ENCODE data around the gene MAP6. TPM values are rescaled to one million over a fixed set of nuclear protein-coding genes. Genes with fewer than 3 reads are reported as not detected.

Gene MAP6
- total RNA-seq, 1 experiment from 2014 or later, result 22.8 TPM

DNA sequence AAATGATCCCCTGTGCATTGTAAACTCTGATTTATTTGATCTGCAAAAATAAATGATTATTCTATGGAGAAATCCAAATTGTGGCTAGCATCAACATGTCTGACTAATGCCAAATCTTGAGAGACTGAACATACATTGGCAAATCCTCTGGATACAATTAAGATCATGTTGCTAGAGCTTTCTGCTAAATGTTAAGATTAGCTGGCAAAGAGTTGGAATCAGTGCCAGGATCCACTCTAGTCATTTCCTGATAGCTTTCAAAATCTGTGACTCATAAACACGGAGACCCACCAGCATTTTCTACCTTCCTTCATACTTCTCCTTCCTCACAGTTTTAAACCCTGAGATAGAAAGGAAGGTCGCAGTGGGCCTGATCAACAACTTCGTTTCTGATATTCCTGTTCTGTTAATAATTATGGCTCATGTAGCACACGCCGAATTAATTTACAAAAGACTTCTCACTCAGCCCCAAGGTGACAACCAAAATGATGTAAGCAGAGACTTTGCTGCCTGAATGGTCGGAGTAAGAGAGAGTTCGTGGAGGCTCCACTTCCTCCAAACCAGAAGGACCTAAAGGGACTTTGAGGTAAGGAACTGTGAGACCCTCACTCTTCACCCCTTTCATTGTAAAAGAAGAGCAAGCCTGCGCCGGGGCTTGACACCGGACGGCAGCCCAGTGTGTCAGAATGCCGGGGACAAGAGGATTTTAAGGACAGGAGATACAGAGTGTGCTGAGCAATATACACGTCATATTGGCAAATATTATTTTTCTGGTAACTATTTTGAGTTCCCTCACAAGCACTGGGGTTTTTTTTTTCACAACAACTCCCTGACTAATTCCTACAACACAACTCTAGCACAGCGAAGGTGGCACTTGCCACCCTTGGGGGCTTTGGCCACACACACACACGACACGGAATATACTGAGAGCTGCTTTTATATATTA lies 64.8 kb downstream of the MAP6 start:
- H3K4me1 ChIP-seq, result no peaks in the 10 kb centered on the region
- Mint-ChIP-seq H3K27ac (ENCODE audit: unreplicated experiment) (no peak overlapping the region), H3K36me3 (ENCODE audit: insufficient read depth, unreplicated experiment) (no peaks in the 10 kb centered on the region), H3K9me3 (ENCODE audit: unreplicated experiment) (no peaks in the 10 kb centered on the region), H3K4me1 (ENCODE audit: low read depth, unreplicated experiment) (no peaks in the 10 kb centered on the region), H3K27me3 (ENCODE audit: insufficient read depth, unreplicated experiment) (no peaks in the 10 kb centered on the region), H3K4me3 (ENCODE audit: unreplicated experiment) (no peak overlapping the region)
- intact Hi-C loops (cut with micrococcal nuclease; ENCODE audit: unreplicated experiment), result no loop called here
- H3K27me3 ChIP-seq (replicated peaks; ENCODE audit: control insufficient read depth, insufficient read depth, low read length), result no peaks in the 10 kb centered on the region
- TF ChIP-seq, protein P1, sequence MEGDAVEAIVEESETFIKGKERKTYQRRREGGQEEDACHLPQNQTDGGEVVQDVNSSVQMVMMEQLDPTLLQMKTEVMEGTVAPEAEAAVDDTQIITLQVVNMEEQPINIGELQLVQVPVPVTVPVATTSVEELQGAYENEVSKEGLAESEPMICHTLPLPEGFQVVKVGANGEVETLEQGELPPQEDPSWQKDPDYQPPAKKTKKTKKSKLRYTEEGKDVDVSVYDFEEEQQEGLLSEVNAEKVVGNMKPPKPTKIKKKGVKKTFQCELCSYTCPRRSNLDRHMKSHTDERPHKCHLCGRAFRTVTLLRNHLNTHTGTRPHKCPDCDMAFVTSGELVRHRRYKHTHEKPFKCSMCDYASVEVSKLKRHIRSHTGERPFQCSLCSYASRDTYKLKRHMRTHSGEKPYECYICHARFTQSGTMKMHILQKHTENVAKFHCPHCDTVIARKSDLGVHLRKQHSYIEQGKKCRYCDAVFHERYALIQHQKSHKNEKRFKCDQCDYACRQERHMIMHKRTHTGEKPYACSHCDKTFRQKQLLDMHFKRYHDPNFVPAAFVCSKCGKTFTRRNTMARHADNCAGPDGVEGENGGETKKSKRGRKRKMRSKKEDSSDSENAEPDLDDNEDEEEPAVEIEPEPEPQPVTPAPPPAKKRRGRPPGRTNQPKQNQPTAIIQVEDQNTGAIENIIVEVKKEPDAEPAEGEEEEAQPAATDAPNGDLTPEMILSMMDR (IDR thresholded peaks at IDR 0.05; ENCODE audit: insufficient read depth in 1 of 2, low read depth in 1 of 2, low read length in 1 of 2, severe bottlenecking in 1 of 2, unreplicated experiment in 1 of 2), result no peak
- H3K9me3 ChIP-seq, result no peaks in the 10 kb centered on the region
- BruUV-seq (replicated peaks), result no TSS peak
- ChIA-PET POLR2A (no interaction called here), CTCF (no interaction called here)
- H3K4me3 ChIP-seq (ENCODE audit: low read depth, low read length), result no peak overlapping the region
- DNase-seq, result no peak
- no peaks in the 10 kb centered on the region for H3K36me3 ChIP-seq (ENCODE audit: control insufficient read depth, insufficient read depth, low read length)

DNA sequence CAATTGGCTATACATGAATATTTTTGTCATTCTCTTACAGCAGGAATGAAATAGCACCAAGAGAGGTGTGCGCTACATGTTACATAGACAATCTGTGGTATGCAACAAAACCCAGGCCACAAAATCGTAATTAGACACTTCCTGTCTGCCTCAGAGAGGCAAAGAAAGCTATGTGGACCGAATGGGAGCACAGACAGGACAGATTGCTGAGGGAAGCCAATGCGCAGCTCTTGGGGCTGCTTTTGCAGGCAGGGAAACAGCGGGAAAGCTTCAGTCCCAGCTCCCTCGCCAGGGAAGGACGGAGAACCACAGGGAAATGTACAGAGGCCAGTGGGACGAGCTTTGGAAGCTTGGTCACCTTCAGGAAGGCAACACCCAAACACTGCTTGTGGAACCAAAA lies 65.9 kb downstream of the MAP6 start:
- H3K4me3 ChIP-seq (ENCODE audit: low read depth, low read length), result no peak overlapping the region
- no TSS peak for BruUV-seq (replicated peaks)
- no peaks in the 10 kb centered on the region for H3K9me3 ChIP-seq
- H3K27me3 ChIP-seq (replicated peaks; ENCODE audit: control insufficient read depth, insufficient read depth, low read length), result no peaks in the 10 kb centered on the region
- no peaks in the 10 kb centered on the region for H3K9me3 Mint-ChIP-seq (ENCODE audit: unreplicated experiment)
- H3K27ac Mint-ChIP-seq (ENCODE audit: unreplicated experiment), result no peak overlapping the region
- intact Hi-C loops (cut with micrococcal nuclease; ENCODE audit: unreplicated experiment), result no loop called here
- TF ChIP-seq, protein P1 (IDR thresholded peaks at IDR 0.05; ENCODE audit: insufficient read depth in 1 of 2, low read depth in 1 of 2, low read length in 1 of 2, severe bottlenecking in 1 of 2, unreplicated experiment in 1 of 2), result no peak
- no peaks in the 10 kb centered on the region for H3K4me1 ChIP-seq
- POLR2A ChIA-PET, result no interaction called here
- CTCF ChIA-PET, result interaction anchor here (0.9 kb wide), 1 partner anchor 11 kb away, joined by 4 read pairs; no protein-coding TSS in a partner anchor
- no peak for DNase-seq
- H3K36me3 ChIP-seq (ENCODE audit: control insufficient read depth, insufficient read depth, low read length), result no peaks in the 10 kb centered on the region
- no peaks in the 10 kb centered on the region for H3K4me1 Mint-ChIP-seq (ENCODE audit: low read depth, unreplicated experiment)
- no peaks in the 10 kb centered on the region for H3K36me3 Mint-ChIP-seq (ENCODE audit: insufficient read depth, unreplicated experiment)
- H3K27me3 Mint-ChIP-seq (ENCODE audit: insufficient read depth, unreplicated experiment), result no peaks in the 10 kb centered on the region
- H3K4me3 Mint-ChIP-seq (ENCODE audit: unreplicated experiment), result no peak overlapping the region

DNA sequence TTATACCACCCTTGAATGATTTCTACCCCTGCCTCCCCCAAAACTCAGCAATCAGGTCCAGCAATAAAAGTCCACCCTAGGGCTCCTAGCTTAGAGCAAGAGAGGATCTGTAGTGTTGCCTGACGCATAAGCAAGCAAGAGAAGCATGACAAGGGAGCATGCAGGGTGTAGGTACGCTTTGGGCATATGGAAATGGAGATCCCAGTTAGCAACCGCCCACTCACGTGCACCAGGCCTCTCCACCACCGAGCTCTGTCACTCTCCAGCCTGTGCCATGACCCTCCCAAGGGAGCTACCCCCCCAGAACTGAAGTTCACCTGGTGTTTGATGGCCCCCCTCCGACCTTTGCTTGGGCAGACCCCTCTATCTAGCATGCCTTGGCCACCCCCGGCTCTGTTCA lies 67.3 kb downstream of the MAP6 start:
- Mint-ChIP-seq H3K9me3 (ENCODE audit: unreplicated experiment) (no peaks in the 10 kb centered on the region), H3K27ac (ENCODE audit: unreplicated experiment) (peak overlapping the region; percentile 56), H3K27me3 (ENCODE audit: insufficient read depth, unreplicated experiment) (no peaks in the 10 kb centered on the region), H3K36me3 (ENCODE audit: insufficient read depth, unreplicated experiment) (no peaks in the 10 kb centered on the region), H3K4me3 (ENCODE audit: unreplicated experiment) (no peak overlapping the region), H3K4me1 (ENCODE audit: low read depth, unreplicated experiment) (no peaks in the 10 kb centered on the region)
- POLR2A ChIA-PET, result no interaction called here
- Histone ChIP-seq H3K4me3 (ENCODE audit: low read depth, low read length) (no peak overlapping the region), H3K36me3 (ENCODE audit: control insufficient read depth, insufficient read depth, low read length) (no peaks in the 10 kb centered on the region), H3K9me3 (no peaks in the 10 kb centered on the region), H3K27me3 (replicated peaks; ENCODE audit: control insufficient read depth, insufficient read depth, low read length) (no peaks in the 10 kb centered on the region), H3K4me1 (no peaks in the 10 kb centered on the region)
- DNase-seq, result no peak
- intact Hi-C loops (cut with micrococcal nuclease; ENCODE audit: unreplicated experiment), result no loop called here
- CTCF ChIA-PET, result interaction anchor here (0.6 kb wide), 1 partner anchor 206 kb away, joined by 5 read pairs; no protein-coding TSS in a partner anchor
- BruUV-seq (replicated peaks), result no TSS peak
- TF ChIP-seq, protein P1 (IDR thresholded peaks at IDR 0.05; ENCODE audit: insufficient read depth in 1 of 2, low read depth in 1 of 2, low read length in 1 of 2, severe bottlenecking in 1 of 2, unreplicated experiment in 1 of 2), result no peak

Data from Caco-2 (cell line).